ENCODE measurements around the gene SMIM26.

DNA sequence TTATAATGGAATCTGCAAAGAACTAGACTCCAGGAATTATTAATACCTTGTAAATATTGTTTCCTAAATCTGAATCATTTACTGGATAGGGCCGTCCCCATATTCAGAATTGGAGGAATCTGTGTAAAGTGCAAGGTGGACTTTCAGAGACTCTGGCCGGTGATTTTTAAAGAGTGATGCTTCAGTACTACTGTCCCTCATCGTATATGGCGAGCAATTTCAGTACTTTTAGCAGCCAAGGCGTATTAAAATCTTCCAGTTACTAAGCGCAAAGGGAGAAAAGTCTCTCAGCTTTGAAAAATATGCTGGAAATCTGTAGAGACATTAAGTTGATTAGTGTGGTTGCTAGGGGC lies 483 bp downstream of the SMIM26 start:
- TF ChIP-seq, protein P1, sequence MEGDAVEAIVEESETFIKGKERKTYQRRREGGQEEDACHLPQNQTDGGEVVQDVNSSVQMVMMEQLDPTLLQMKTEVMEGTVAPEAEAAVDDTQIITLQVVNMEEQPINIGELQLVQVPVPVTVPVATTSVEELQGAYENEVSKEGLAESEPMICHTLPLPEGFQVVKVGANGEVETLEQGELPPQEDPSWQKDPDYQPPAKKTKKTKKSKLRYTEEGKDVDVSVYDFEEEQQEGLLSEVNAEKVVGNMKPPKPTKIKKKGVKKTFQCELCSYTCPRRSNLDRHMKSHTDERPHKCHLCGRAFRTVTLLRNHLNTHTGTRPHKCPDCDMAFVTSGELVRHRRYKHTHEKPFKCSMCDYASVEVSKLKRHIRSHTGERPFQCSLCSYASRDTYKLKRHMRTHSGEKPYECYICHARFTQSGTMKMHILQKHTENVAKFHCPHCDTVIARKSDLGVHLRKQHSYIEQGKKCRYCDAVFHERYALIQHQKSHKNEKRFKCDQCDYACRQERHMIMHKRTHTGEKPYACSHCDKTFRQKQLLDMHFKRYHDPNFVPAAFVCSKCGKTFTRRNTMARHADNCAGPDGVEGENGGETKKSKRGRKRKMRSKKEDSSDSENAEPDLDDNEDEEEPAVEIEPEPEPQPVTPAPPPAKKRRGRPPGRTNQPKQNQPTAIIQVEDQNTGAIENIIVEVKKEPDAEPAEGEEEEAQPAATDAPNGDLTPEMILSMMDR (IDR thresholded peaks at IDR 0.05), result no peak
- no peak for TF ChIP-seq EP300 (IDR thresholded peaks at IDR 0.05)
- no peak for TF ChIP-seq POLR2A (IDR thresholded peaks at IDR 0.05)

Data from ovary (tissue), 3 donors.